NB4 (cell line): Measurements from ENCODE around the gene DCTN2.
"Not testable (repeated sequence)": the region's sequence is repeated elsewhere in the genome, so short reads cannot be mapped to it uniquely, and the experiment has no call there.

Source experiments
- POLR2A ChIP-seq: IDR thresholded peaks from 2 replicates; pipeline ENCODE4 v1.6.1; 2011; ENCODE audit warnings: mild to moderate bottlenecking; ENCODE audit not compliant: insufficient read length; ENCODE audit errors: extremely low read depth
- TF ChIP-seq, protein P1 (sequence below): IDR thresholded peaks from one replicate; pipeline ENCODE4 v1.5.1; 2012; ENCODE audit warnings: low read depth, low read length

DNA sequence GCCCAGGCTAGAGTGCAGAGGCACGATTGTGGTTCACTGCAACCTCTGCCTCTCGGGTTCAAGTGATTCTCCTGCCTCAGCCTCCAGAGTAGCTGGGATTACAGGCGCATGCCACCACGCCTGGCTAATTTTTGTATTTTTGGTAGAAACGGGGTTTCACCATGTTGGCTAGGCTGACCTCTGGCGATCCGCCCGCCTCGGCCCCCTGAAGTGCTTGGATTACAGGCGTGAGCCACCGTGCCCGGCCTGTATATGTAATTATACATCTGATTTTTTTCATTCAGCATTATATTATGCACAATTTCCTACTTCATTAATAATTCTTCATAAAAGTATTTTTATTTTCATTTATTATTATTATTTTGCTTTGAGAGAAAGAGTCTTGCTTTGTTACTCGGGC lies 23.4 kb upstream of the DCTN2 start:
- TF ChIP-seq, protein P1, sequence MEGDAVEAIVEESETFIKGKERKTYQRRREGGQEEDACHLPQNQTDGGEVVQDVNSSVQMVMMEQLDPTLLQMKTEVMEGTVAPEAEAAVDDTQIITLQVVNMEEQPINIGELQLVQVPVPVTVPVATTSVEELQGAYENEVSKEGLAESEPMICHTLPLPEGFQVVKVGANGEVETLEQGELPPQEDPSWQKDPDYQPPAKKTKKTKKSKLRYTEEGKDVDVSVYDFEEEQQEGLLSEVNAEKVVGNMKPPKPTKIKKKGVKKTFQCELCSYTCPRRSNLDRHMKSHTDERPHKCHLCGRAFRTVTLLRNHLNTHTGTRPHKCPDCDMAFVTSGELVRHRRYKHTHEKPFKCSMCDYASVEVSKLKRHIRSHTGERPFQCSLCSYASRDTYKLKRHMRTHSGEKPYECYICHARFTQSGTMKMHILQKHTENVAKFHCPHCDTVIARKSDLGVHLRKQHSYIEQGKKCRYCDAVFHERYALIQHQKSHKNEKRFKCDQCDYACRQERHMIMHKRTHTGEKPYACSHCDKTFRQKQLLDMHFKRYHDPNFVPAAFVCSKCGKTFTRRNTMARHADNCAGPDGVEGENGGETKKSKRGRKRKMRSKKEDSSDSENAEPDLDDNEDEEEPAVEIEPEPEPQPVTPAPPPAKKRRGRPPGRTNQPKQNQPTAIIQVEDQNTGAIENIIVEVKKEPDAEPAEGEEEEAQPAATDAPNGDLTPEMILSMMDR: not testable (repeated sequence)
- TF ChIP-seq POLR2A: not testable (repeated sequence)
